HCT116 (cell line): ENCODE data around the gene PDE7B. TPM values are rescaled to one million over a fixed set of nuclear protein-coding genes. Genes with fewer than 3 reads are reported as not detected.

Source experiments
- ATAC-seq: fragments of 200-7000 bp; cut with Tn5 transposase; 2 replicates; pipeline ENCODE4 v1.9.1; 2020; ENCODE audit warnings: mild to moderate bottlenecking, moderate library complexity
- BruUV-seq: library from RNA; stranded (reverse); fragments of 400-500 nt; replicated peaks from 2 replicates; lab custom pipeline; 2021; lab: Mats Ljungman, UMichigan
- CTCF ChIA-PET: fragments of 300-600 bp; sonication (Branson Sonifier 250); formaldehyde crosslinking; loops from one replicate; lab custom pipeline; 2021; ENCODE audit warnings: antibody characterized with exemption; lab: Charles Lee
- POLR2A ChIA-PET: fragments of 300-600, 350-600 bp; sonication (Branson Sonifier 250); formaldehyde crosslinking; loops from one replicate; lab custom pipeline; 2021; ENCODE audit warnings: antibody characterized with exemption; lab: Charles Lee
- RAD21 ChIA-PET, 2 experiments: fragments of 300-600 bp; sonication (Branson Sonifier 250); formaldehyde crosslinking; loops; one replicate each; lab custom pipeline; 2023; ENCODE audit warnings: low total read pairs in 2 of 2; ENCODE audit not compliant: uncharacterized antibody in 2 of 2, unreplicated experiment in 2 of 2, low non-redundant PET in 1 of 2; lab: Charles Lee
- DNase-seq: peaks from one replicate; pipeline ENCODE4 v3.0.0-alpha.2; 2010; ENCODE audit warnings: low read depth, low spot score
- H2AFZ ChIP-seq: fragments of 200-600 bp; shearing (Covaris generic), sonication (generic); 2 replicates; pipeline ENCODE4 v1.6.1; 2017; ENCODE audit warnings: low read depth, mixed run types, mixed read lengths, antibody characterized with exemption, low read length; ENCODE audit not compliant: poor library complexity, severe bottlenecking
- H3K27ac ChIP-seq: 2 replicates; pipeline ENCODE4 v1.5.1; 2012; ENCODE audit warnings: low read depth, low read length
- H3K27me3 ChIP-seq: fragments of 200-600 bp; sonication (generic); 2 replicates; pipeline ENCODE4 v1.6.1; 2016; ENCODE audit warnings: mixed run types, low read length, mixed read lengths; ENCODE audit not compliant: insufficient read depth
- H3K36me3 ChIP-seq, 2 experiments: fragments of 200-500 bp in 1 of 2; fragments of 200-600 bp in 1 of 2; sonication (Bioruptor generic) in 1 of 2; sonication (generic) in 1 of 2; 2 replicates each; pipeline versions ENCODE4 v1.5.1 to v1.6.1; 2014 to 2016; ENCODE audit warnings: low read length in 2 of 2, inconsistent platforms in 1 of 2, mixed read lengths in 1 of 2, mixed run types in 1 of 2; ENCODE audit not compliant: insufficient read depth in 2 of 2, control insufficient read depth in 1 of 2
- H3K4me1 ChIP-seq, 2 experiments: fragments of 200-600 bp in 1 of 2; sonication (generic) in 1 of 2; 2 replicates each; pipeline versions ENCODE4 v1.5.1 to v1.6.1; 2012 to 2017; ENCODE audit warnings: low read length in 2 of 2, inconsistent platforms in 1 of 2, mild to moderate bottlenecking in 1 of 2, mixed read lengths in 1 of 2, mixed run types in 1 of 2, moderate library complexity in 1 of 2; ENCODE audit not compliant: insufficient read depth in 2 of 2, control insufficient read depth in 1 of 2
- H3K4me2 ChIP-seq: fragments of 200-600 bp; sonication (generic); 2 replicates; pipeline ENCODE4 v1.6.1; 2017; ENCODE audit warnings: mixed run types, low read length, mixed read lengths
- H3K4me3 ChIP-seq, 2 experiments: fragments of 200-600 bp in 1 of 2; sonication (generic) in 1 of 2; replicated peaks in 1 of 2; 2 replicates each; pipeline ENCODE4 v1.5.1; 2011 to 2016; ENCODE audit warnings: low read length in 2 of 2, control low read depth in 1 of 2, low read depth in 1 of 2, mild to moderate bottlenecking in 1 of 2, mixed read lengths in 1 of 2, mixed run types in 1 of 2
- H3K79me2 ChIP-seq: fragments of 200-600 bp; sonication (generic); 2 replicates; pipeline ENCODE4 v1.6.1; 2017; ENCODE audit warnings: mild to moderate bottlenecking, mixed run types, low read length, moderate library complexity, mixed read lengths; ENCODE audit not compliant: insufficient read depth
- H3K9ac ChIP-seq: fragments of 200-600 bp; sonication (generic); 2 replicates; pipeline ENCODE4 v1.6.1; 2016; ENCODE audit warnings: low read length, mixed read lengths
- H3K9me2 ChIP-seq: fragments of 200-600 bp; sonication (generic), shearing (Covaris generic); 2 replicates; pipeline ENCODE4 v1.6.1; 2017; ENCODE audit warnings: mixed run types, mild to moderate bottlenecking, moderate library complexity; ENCODE audit not compliant: insufficient read depth
- H3K9me3 ChIP-seq, 2 experiments: fragments of 200-500 bp in 1 of 2; fragments of 200-600 bp in 1 of 2; sonication (Bioruptor generic) in 1 of 2; sonication (generic) in 1 of 2; 2 replicates each; pipeline ENCODE4 v1.6.1; 2014 to 2017; ENCODE audit warnings: low read length in 2 of 2, mixed read lengths in 2 of 2, inconsistent platforms in 1 of 2, low read depth in 1 of 2, mild to moderate bottlenecking in 1 of 2, mixed run types in 1 of 2, moderate library complexity in 1 of 2; ENCODE audit not compliant: control insufficient read depth in 1 of 2, insufficient read depth in 1 of 2
- H4K20me1 ChIP-seq: fragments of 200-600 bp; sonication (generic), shearing (Covaris generic); 2 replicates; pipeline ENCODE4 v1.6.1; 2017; ENCODE audit warnings: mixed run types, mild to moderate bottlenecking, moderate library complexity; ENCODE audit not compliant: insufficient read depth
- ATF3 ChIP-seq: IDR thresholded peaks from 2 replicates; pipeline ENCODE4 v1.6.1; 2012
- CBX3 ChIP-seq: IDR thresholded peaks from 2 replicates; pipeline ENCODE4 v1.6.1; 2012; ENCODE audit warnings: low read depth
- ELF1 ChIP-seq: IDR thresholded peaks from 2 replicates; pipeline ENCODE4 v1.6.1; 2012; ENCODE audit warnings: low read depth, borderline replicate concordance
- EZH2 ChIP-seq: fragments of 200-600 bp; sonication (generic); IDR thresholded peaks from 2 replicates; pipeline ENCODE4 v1.6.1; 2017; ENCODE audit warnings: antibody characterized with exemption, mixed run types
- EZH2phosphoT487 ChIP-seq: fragments of 200-600 bp; IDR thresholded peaks from 2 replicates; pipeline ENCODE4 v1.6.1; 2018; ENCODE audit warnings: antibody characterized with exemption, borderline replicate concordance
- FOSL1 ChIP-seq: IDR thresholded peaks from 2 replicates; pipeline ENCODE4 v1.6.1; 2012; ENCODE audit warnings: low read depth
- POLR2A ChIP-seq: IDR thresholded peaks from 2 replicates; pipeline ENCODE4 v1.7.0; 2011; ENCODE audit warnings: borderline replicate concordance; ENCODE audit not compliant: insufficient read depth, insufficient read length; ENCODE audit errors: extremely low read depth
- POLR2AphosphoS5 ChIP-seq: IDR thresholded peaks from 2 replicates; pipeline ENCODE4 v1.6.1; 2011; ENCODE audit warnings: mild to moderate bottlenecking, low read depth, low read length, moderate library complexity
- SP1 ChIP-seq: IDR thresholded peaks from 2 replicates; pipeline ENCODE4 v1.6.1; 2012; ENCODE audit warnings: low read depth
- SRF ChIP-seq: IDR thresholded peaks from 2 replicates; pipeline ENCODE4 v1.6.1; 2012; ENCODE audit warnings: low read depth
- TCF7L2 ChIP-seq: IDR thresholded peaks from 2 replicates; pipeline ENCODE4 v1.7.0; 2011; ENCODE audit warnings: borderline replicate concordance, inconsistent platforms; ENCODE audit not compliant: insufficient read depth, insufficient read length; ENCODE audit errors: extremely low read depth
- YY1 ChIP-seq: IDR thresholded peaks from 2 replicates; pipeline ENCODE4 v1.6.1; 2011; ENCODE audit warnings: low read length, low read depth, moderate library complexity, mild to moderate bottlenecking; ENCODE audit not compliant: insufficient replicate concordance; ENCODE audit errors: extremely low read depth
- ZBTB33 ChIP-seq: IDR thresholded peaks from 2 replicates; pipeline ENCODE4 v1.6.1; 2011; ENCODE audit warnings: mild to moderate bottlenecking, low read length, moderate library complexity; ENCODE audit not compliant: insufficient replicate concordance; ENCODE audit errors: extremely low read depth
- ZFX ChIP-seq: fragments of 450-650 bp; IDR thresholded peaks from 2 replicates; pipeline ENCODE4 v1.6.1; 2017
- ZNF274 ChIP-seq: fragments of 200-500 bp; sonication (Bioruptor generic); IDR thresholded peaks from 2 replicates; pipeline ENCODE4 v1.6.1; 2014; ENCODE audit warnings: mild to moderate bottlenecking, low read depth, low read length, inconsistent platforms
- intact Hi-C: fragments of 100-400 bp; cut with micrococcal nuclease; formaldehyde crosslinking; loops from 2 replicates; pipeline ENCODE4 v1.10.0; 2022
- total RNA-seq: library from RNA; stranded (reverse); gene quantifications from one replicate; pipeline ENCODE4 v1.2.1, GENCODE V29; 2021; ENCODE audit not compliant: unreplicated experiment
- TF ChIP-seq, protein P1 (sequence below): IDR thresholded peaks from 2 replicates; pipeline ENCODE4 v1.6.1; 2012; ENCODE audit warnings: low read depth
- TF ChIP-seq, protein P2 (sequence below): IDR thresholded peaks from 2 replicates; pipeline ENCODE4 v1.6.1; 2012
- TF ChIP-seq, protein P3 (sequence below), 3 experiments: fragments of 200-600 bp in 1 of 3; sonication (generic) in 1 of 3; IDR thresholded peaks in 2 of 3; conservative IDR thresholded peaks in 1 of 3; 2 replicates each; pipeline ENCODE4 v1.5.1; 2012 to 2017; ENCODE audit warnings: low read depth in 2 of 3, low read length in 2 of 3, antibody characterized with exemption in 1 of 3, borderline replicate concordance in 1 of 3, control low read depth in 1 of 3, mild to moderate bottlenecking in 1 of 3, mixed read lengths in 1 of 3, mixed run types in 1 of 3, moderate library complexity in 1 of 3; ENCODE audit not compliant: insufficient read depth in 1 of 3

Gene PDE7B
- total RNA-seq, 1 experiment from 2014 or later: 0.61 TPM

DNA sequence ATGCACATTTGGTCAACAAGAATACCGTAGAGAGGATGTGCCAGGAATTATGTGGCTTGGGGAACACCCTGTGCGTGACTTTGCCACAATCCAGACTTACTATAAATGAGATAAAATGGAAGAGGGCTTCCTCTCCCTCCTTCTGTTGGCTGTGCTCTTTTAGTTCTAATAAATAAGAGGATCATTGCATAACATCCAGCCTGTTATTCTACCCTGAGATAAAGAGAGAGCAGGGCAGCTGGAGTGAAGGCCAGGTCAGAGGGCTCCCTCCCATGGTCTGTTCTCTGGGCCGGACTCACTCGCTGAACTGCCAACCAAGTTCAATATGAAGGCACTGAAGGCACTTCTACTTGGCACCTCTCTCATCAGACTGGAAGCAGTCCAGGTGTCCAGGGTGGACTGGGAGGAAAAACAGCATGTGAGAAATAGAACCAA is 306.9 kb downstream of the PDE7B start:
- no peaks in the 10 kb centered on the region for H3K9me3 ChIP-seq
- ATAC-seq: no peak
- H3K79me2 ChIP-seq: no peaks in the 10 kb centered on the region
- ChIA-PET RAD21 (no interaction called here), CTCF (no interaction called here), POLR2A (no interaction called here)
- H3K4me2 ChIP-seq: no peak overlapping the region
- no peaks in the 10 kb centered on the region for H3K9me2 ChIP-seq
- no peak overlapping the region for H3K9ac ChIP-seq
- TF ChIP-seq TCF7L2 (no peak), ZFX (no peak), EZH2 (no peak), POLR2A (no peak), SRF (no peak), EZH2phosphoT487 (no peak), POLR2AphosphoS5 (no peak), YY1 (no peak), ELF1 (no peak), ZNF274 (no peak), ZBTB33 (no peak), ATF3 (no peak), CBX3 (no peak), FOSL1 (no peak), SP1 (no peak)
- TF ChIP-seq, protein P1, sequence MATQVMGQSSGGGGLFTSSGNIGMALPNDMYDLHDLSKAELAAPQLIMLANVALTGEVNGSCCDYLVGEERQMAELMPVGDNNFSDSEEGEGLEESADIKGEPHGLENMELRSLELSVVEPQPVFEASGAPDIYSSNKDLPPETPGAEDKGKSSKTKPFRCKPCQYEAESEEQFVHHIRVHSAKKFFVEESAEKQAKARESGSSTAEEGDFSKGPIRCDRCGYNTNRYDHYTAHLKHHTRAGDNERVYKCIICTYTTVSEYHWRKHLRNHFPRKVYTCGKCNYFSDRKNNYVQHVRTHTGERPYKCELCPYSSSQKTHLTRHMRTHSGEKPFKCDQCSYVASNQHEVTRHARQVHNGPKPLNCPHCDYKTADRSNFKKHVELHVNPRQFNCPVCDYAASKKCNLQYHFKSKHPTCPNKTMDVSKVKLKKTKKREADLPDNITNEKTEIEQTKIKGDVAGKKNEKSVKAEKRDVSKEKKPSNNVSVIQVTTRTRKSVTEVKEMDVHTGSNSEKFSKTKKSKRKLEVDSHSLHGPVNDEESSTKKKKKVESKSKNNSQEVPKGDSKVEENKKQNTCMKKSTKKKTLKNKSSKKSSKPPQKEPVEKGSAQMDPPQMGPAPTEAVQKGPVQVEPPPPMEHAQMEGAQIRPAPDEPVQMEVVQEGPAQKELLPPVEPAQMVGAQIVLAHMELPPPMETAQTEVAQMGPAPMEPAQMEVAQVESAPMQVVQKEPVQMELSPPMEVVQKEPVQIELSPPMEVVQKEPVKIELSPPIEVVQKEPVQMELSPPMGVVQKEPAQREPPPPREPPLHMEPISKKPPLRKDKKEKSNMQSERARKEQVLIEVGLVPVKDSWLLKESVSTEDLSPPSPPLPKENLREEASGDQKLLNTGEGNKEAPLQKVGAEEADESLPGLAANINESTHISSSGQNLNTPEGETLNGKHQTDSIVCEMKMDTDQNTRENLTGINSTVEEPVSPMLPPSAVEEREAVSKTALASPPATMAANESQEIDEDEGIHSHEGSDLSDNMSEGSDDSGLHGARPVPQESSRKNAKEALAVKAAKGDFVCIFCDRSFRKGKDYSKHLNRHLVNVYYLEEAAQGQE: no peak
- TF ChIP-seq, protein P2, sequence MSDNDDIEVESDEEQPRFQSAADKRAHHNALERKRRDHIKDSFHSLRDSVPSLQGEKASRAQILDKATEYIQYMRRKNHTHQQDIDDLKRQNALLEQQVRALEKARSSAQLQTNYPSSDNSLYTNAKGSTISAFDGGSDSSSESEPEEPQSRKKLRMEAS: no peak
- TF ChIP-seq, protein P3, sequence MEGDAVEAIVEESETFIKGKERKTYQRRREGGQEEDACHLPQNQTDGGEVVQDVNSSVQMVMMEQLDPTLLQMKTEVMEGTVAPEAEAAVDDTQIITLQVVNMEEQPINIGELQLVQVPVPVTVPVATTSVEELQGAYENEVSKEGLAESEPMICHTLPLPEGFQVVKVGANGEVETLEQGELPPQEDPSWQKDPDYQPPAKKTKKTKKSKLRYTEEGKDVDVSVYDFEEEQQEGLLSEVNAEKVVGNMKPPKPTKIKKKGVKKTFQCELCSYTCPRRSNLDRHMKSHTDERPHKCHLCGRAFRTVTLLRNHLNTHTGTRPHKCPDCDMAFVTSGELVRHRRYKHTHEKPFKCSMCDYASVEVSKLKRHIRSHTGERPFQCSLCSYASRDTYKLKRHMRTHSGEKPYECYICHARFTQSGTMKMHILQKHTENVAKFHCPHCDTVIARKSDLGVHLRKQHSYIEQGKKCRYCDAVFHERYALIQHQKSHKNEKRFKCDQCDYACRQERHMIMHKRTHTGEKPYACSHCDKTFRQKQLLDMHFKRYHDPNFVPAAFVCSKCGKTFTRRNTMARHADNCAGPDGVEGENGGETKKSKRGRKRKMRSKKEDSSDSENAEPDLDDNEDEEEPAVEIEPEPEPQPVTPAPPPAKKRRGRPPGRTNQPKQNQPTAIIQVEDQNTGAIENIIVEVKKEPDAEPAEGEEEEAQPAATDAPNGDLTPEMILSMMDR (IDR thresholded peaks at IDR 0.05 in 2 of 3, conservative IDR thresholded peaks at IDR 0.05 in 1 of 3; ENCODE audit: borderline replicate concordance in 1 of 3, insufficient read depth in 1 of 3, low read depth in 2 of 3, low read length in 2 of 3): no peak
- no peak overlapping the region for H3K27ac ChIP-seq
- H3K4me1 ChIP-seq: no peaks in the 10 kb centered on the region
- H3K4me3 ChIP-seq: no peak overlapping the region
- H3K27me3 ChIP-seq: no peaks in the 10 kb centered on the region
- H4K20me1 ChIP-seq: no peaks in the 10 kb centered on the region
- DNase-seq: no peak
- no peak overlapping the region for H2AFZ ChIP-seq
- intact Hi-C loops: no loop called here
- BruUV-seq: no TSS peak
- no peaks in the 10 kb centered on the region for H3K36me3 ChIP-seq
